Inflammatory macrophage (primary cell): ENCODE measurements around the gene LRRC4C.

Source experiments
- DNase-seq, 2 donors: peaks; one replicate each; pipeline ENCODE4 v3.0.0-alpha.2; 2020 to 2022

The LRRC4C gene

GRCh38 chr11:40338062-40338461 is 1121.4 kb downstream of the LRRC4C start:
- no peak for DNase-seq

GRCh38 chr11:40337118-40337517 is 1122.3 kb downstream of the LRRC4C start:
- no peak for DNase-seq

- DNase-seq, result no peak
Measured at GRCh38 chr11:40328890-40329614, 1130.4 kb downstream of the LRRC4C start.

GRCh38 chr11:40323241-40323640 is 1136.2 kb downstream of the LRRC4C start:
- DNase-seq, result no peak

GRCh38 chr11:40321537-40321936 is 1137.9 kb downstream of the LRRC4C start:
- no peak for DNase-seq

- no peak for DNase-seq
Measured at GRCh38 chr11:40316171-40316570, 1143.3 kb downstream of the LRRC4C start.

- no peak for DNase-seq
Measured at GRCh38 chr11:40315122-40315521, 1144.3 kb downstream of the LRRC4C start.

GRCh38 chr11:40314327-40314726 is 1145.1 kb downstream of the LRRC4C start:
- no peak for DNase-seq

GRCh38 chr11:40306938-40307548 is 1152.4 kb downstream of the LRRC4C start:
- peak; percentile 1 to 3 for DNase-seq

GRCh38 chr11:40302669-40303068 is 1156.8 kb downstream of the LRRC4C start:
- no peak for DNase-seq

GRCh38 chr11:40295466-40295865 is 1164.0 kb downstream of the LRRC4C start:
- no peak for DNase-seq

GRCh38 chr11:40294741-40295140 is 1164.7 kb downstream of the LRRC4C start:
- DNase-seq, result no peak

GRCh38 chr11:40294349-40294735 is 1165.1 kb downstream of the LRRC4C start:
- DNase-seq, result no peak

- DNase-seq, result peak; percentile 52 to 72
Measured at GRCh38 chr11:40293655-40294348, 1165.7 kb downstream of the LRRC4C start.

- DNase-seq, result no peak
Measured at GRCh38 chr11:40292721-40293508, 1166.5 kb downstream of the LRRC4C start.

- no peak for DNase-seq
Measured at GRCh38 chr11:40291741-40292140, 1167.7 kb downstream of the LRRC4C start.

- DNase-seq, result no peak
Measured at GRCh38 chr11:40291329-40291728, 1168.1 kb downstream of the LRRC4C start.

GRCh38 chr11:40290171-40290631 is 1169.3 kb downstream of the LRRC4C start:
- no peak for DNase-seq

- no peak for DNase-seq
Measured at GRCh38 chr11:40289370-40289769, 1170.1 kb downstream of the LRRC4C start.

GRCh38 chr11:40287916-40288803 is 1171.3 kb downstream of the LRRC4C start:
- DNase-seq, result no peak

GRCh38 chr11:40286137-40286536 is 1173.3 kb downstream of the LRRC4C start:
- no peak for DNase-seq

- no peak for DNase-seq
Measured at GRCh38 chr11:40285558-40285957, 1173.9 kb downstream of the LRRC4C start.
